K562 (cell line): ENCODE measurements around the gene CHRND. TPM values are rescaled to one million over a fixed set of nuclear protein-coding genes. Genes with fewer than 3 reads are reported as not detected.

Experiments
- CEBPZ ChIP-seq: fragments of 150-350 bp; IDR thresholded peaks from 2 replicates; pipeline ENCODE4 v1.6.1; 2014; ENCODE audit warnings: low read depth, mild to moderate bottlenecking, low read length, borderline replicate concordance
- HDGF ChIP-seq: fragments of 450-650 bp; IDR thresholded peaks from 2 replicates; pipeline ENCODE4 v1.6.1; 2016
- IFI16 ChIP-seq: fragments of 250-450 bp; sonication (Bioruptor Pico); IDR thresholded peaks from 2 replicates; pipeline ENCODE4 v2.1.2; 2022; ENCODE audit warnings: mild to moderate bottlenecking, inconsistent platforms
- ILK ChIP-seq: fragments of 450-650 bp; IDR thresholded peaks from 2 replicates; pipeline ENCODE4 v1.6.1; 2016; ENCODE audit warnings: missing genetic modification characterization, low read depth, mild to moderate bottlenecking, missing compliant biosample characterization, moderate library complexity, borderline replicate concordance
- MAX ChIP-seq: sonication (generic); formaldehyde crosslinking; IDR thresholded peaks from 2 replicates; pipeline ENCODE4 v1.9.0; 2022; ENCODE audit warnings: mild to moderate bottlenecking, missing genetic modification reagents
- MITF ChIP-seq: IDR thresholded peaks from 2 replicates; pipeline ENCODE4 v1.6.1; 2014; ENCODE audit warnings: antibody characterized with exemption
- NFE2L1 ChIP-seq: fragments of 450-650 bp; IDR thresholded peaks from 2 replicates; pipeline ENCODE4 v1.6.1; 2016; ENCODE audit warnings: missing genetic modification characterization, low read depth, mild to moderate bottlenecking, missing compliant biosample characterization, moderate library complexity, borderline replicate concordance
- RB1 ChIP-seq: fragments of 450-650 bp; IDR thresholded peaks from 2 replicates; pipeline ENCODE4 v1.6.1; 2017; ENCODE audit warnings: low read depth, mild to moderate bottlenecking
- RBM34 ChIP-seq: fragments of 200-400 bp; formaldehyde crosslinking; IDR thresholded peaks from 2 replicates; pipeline ENCODE4 v1.6.1; 2018; ENCODE audit warnings: low read length, borderline replicate concordance; ENCODE audit not compliant: insufficient read depth
- SRSF1 ChIP-seq: fragments of 200-400 bp; formaldehyde crosslinking; IDR thresholded peaks from 2 replicates; pipeline ENCODE4 v1.6.1; 2017; ENCODE audit warnings: mild to moderate bottlenecking, low read depth, low read length, moderate library complexity
- XRCC5 ChIP-seq: fragments of 200-400 bp; formaldehyde crosslinking; IDR thresholded peaks from 2 replicates; pipeline ENCODE4 v1.6.1; 2017; ENCODE audit warnings: low read depth, mild to moderate bottlenecking, low read length
- ZNF134 ChIP-seq: fragments of 250-450 bp; sonication (Bioruptor Pico); conservative IDR thresholded peaks from 2 replicates; pipeline ENCODE4 v1.4.0; 2020
- ZNF696 ChIP-seq: fragments of 250-450 bp; sonication (Bioruptor Pico); conservative IDR thresholded peaks from 2 replicates; pipeline ENCODE4 v1.4.0; 2020; ENCODE audit warnings: mild to moderate bottlenecking, moderate library complexity
- ZNF75A ChIP-seq: fragments of 450-650 bp; formaldehyde crosslinking; IDR thresholded peaks from 2 replicates; pipeline ENCODE4 v1.4.0; 2020; ENCODE audit warnings: mild to moderate bottlenecking
- ZNF76 ChIP-seq: fragments of 250-450 bp; sonication (Bioruptor Pico); IDR thresholded peaks from 2 replicates; pipeline ENCODE4 v1.4.0; 2020; ENCODE audit warnings: mild to moderate bottlenecking, moderate library complexity, borderline replicate concordance
- polyA plus RNA-seq, 8 experiments: library from polyadenylated mRNA; depleted of rRNA in 4 of 8; stranded (reverse) in 5 of 8; unstranded in 3 of 8; fragments of >200 nt; fragmentation: Nextera tagmentation in 2 of 8; fragmentation: Illumina TruSeq in 1 of 8; extraction: Ambion mirVana in 2 of 8; extraction: Trizol in 1 of 8; gene quantifications; 2 replicates each; pipeline versions ENCODE4 v1.2.1 to v1.2.3, GENCODE V29; 2011 to 2014; ENCODE audit warnings: inconsistent platforms in 1 of 8, missing spikeins in 1 of 8
- total RNA-seq, 7 experiments: library from RNA; depleted of rRNA in 6 of 7; stranded (reverse); fragments of >200 nt in 6 of 7; fragmentation: Illumina TruSeq in 2 of 7; extraction: Trizol in 2 of 7; gene quantifications; 2 replicates each; pipeline versions ENCODE4 v1.2.1 to v1.2.3, GENCODE V29; 2011 to 2021; ENCODE audit warnings: low replicate concordance in 1 of 7

CHRND gene
- total and polyA plus RNA-seq, 9 of the 15 experiments (the other 6 are each of a cell fraction or from before 2014, with no cell fraction given): not detected

GRCh38 chr2:232550354-232551249, 24.6 kb downstream of the CHRND start, which contains the start of the genes EIF4E2 and TIGD1 (continued):
- TF ChIP-seq CEBPZ: no peak
- no peak for TF ChIP-seq RBM34
- no peak for TF ChIP-seq MITF
- TF ChIP-seq ZNF134 (CRISPR knock-in tag): no peak
- TF ChIP-seq RB1: peak; percentile 84
- no peak for TF ChIP-seq ZNF75A (CRISPR knock-in tag)
- no peak for TF ChIP-seq ZNF696
- no peak for TF ChIP-seq SRSF1
- no peak for TF ChIP-seq IFI16 (CRISPR knock-in tag)
- TF ChIP-seq HDGF: no peak
- TF ChIP-seq XRCC5: 0 out of 2 replicates have a peak, but pooled peaks have one; percentile 25
- peak; percentile 64 for TF ChIP-seq MAX (CRISPR knock-in tag)
- TF ChIP-seq NFE2L1 (tag): no peak
- no peak for TF ChIP-seq ILK
- TF ChIP-seq ZNF76 (CRISPR knock-in tag): no peak
